ENCODE measurements around the gene HOXB2. TPM values are rescaled to one million over a fixed set of nuclear protein-coding genes. Genes with fewer than 3 reads are reported as not detected.
A peak's percentile ranks its signal among the peaks of the same experiment; 100 is the strongest.

The HOXB2 gene
- total and polyA plus RNA-seq, 3 experiments from 2014 or later = 12.8 to 18.3 (median 16.7) TPM

GRCh38 chr17:48551596-48552465 lies 6.9 kb upstream of the HOXB2 start:
- Histone ChIP-seq H3K4me1 (ENCODE audit: insufficient read depth, low read length) (peaks cover 17% of the 10 kb centered on the region), H3K27me3 (ENCODE audit: insufficient read depth, low read length, poor library complexity, severe bottlenecking) (no peaks in the 10 kb centered on the region), H3K36me3 (ENCODE audit: insufficient read depth, low read length) (no peaks in the 10 kb centered on the region), H3K27ac (ENCODE audit: low read depth, low read length) (no peak overlapping the region), H3K4me3 (ENCODE audit: low read length) (no peak overlapping the region), H3K9me3 (ENCODE audit: low read length) (no peaks in the 10 kb centered on the region)
- peak in 1 of 5 donors; percentile 33 for DNase-seq
- CTCF ChIA-PET = no interaction called here
- Mint-ChIP-seq H3K4me3 (no peak overlapping the region), H3K27me3 (peaks cover 7% of the 10 kb centered on the region in 2 donors), H3K9me3 (no peaks in the 10 kb centered on the region), H3K4me1 (peaks cover 9 to 31% (median 18%) of the 10 kb centered on the region in 3 donors), H3K36me3 (peaks cover 0 to 8% (median 5%) of the 10 kb centered on the region in 3 donors), H3K27ac (no peak overlapping the region)
- POLR2A ChIA-PET = no interaction called here

- no peaks in the 10 kb centered on the region for H3K36me3 ChIP-seq (ENCODE audit: insufficient read depth, low read length)
- DNase-seq = no peak
- Mint-ChIP-seq H3K36me3 (peaks cover 0 to 8% (median 5%) of the 10 kb centered on the region in 3 donors), H3K4me1 (peaks cover 9 to 36% (median 18%) of the 10 kb centered on the region in 3 donors), H3K27me3 (peaks cover 3 to 6% of the 10 kb centered on the region in 2 donors), H3K9me3 (no peaks in the 10 kb centered on the region), H3K4me3 (no peak overlapping the region), H3K27ac (no peak overlapping the region)
- H3K27me3 ChIP-seq (ENCODE audit: insufficient read depth, low read length, poor library complexity, severe bottlenecking) = no peaks in the 10 kb centered on the region
- ChIA-PET POLR2A (no interaction called here), CTCF (no interaction called here)
- H3K4me1 ChIP-seq (ENCODE audit: insufficient read depth, low read length) = peaks cover 22% of the 10 kb centered on the region
- no peaks in the 10 kb centered on the region for H3K9me3 ChIP-seq (ENCODE audit: low read length)
- H3K27ac ChIP-seq (ENCODE audit: low read depth, low read length) = no peak overlapping the region
- no peak overlapping the region for H3K4me3 ChIP-seq (ENCODE audit: low read length)
Observed at GRCh38 chr17:48551214-48551555, 6.3 kb upstream of the HOXB2 start.

GRCh38 chr17:48550502-48551213 lies 5.7 kb upstream of the HOXB2 start:
- H3K4me1 ChIP-seq (ENCODE audit: insufficient read depth, low read length) = peaks cover 24% of the 10 kb centered on the region
- no peak overlapping the region for H3K4me3 ChIP-seq (ENCODE audit: low read length)
- CTCF ChIA-PET = no interaction called here
- no peaks in the 10 kb centered on the region for H3K9me3 ChIP-seq (ENCODE audit: low read length)
- Mint-ChIP-seq H3K36me3 (peaks cover 0 to 8% (median 5%) of the 10 kb centered on the region in 3 donors), H3K4me1 (peaks cover 11 to 35% (median 18%) of the 10 kb centered on the region in 3 donors), H3K9me3 (no peaks in the 10 kb centered on the region), H3K27ac (no peak overlapping the region), H3K4me3 (no peak overlapping the region), H3K27me3 (peaks cover 3 to 5% of the 10 kb centered on the region in 2 donors)
- H3K27ac ChIP-seq (ENCODE audit: low read depth, low read length) = no peak overlapping the region
- H3K36me3 ChIP-seq (ENCODE audit: insufficient read depth, low read length) = no peaks in the 10 kb centered on the region
- H3K27me3 ChIP-seq (ENCODE audit: insufficient read depth, low read length, poor library complexity, severe bottlenecking) = no peaks in the 10 kb centered on the region
- DNase-seq = peak in 1 of 5 donors; percentile 36
- POLR2A ChIA-PET = no interaction called here

- Histone ChIP-seq H3K4me1 (ENCODE audit: insufficient read depth, low read length) (peaks cover 30% of the 10 kb centered on the region), H3K27me3 (ENCODE audit: insufficient read depth, low read length, poor library complexity, severe bottlenecking) (no peaks in the 10 kb centered on the region), H3K4me3 (ENCODE audit: low read length) (no peak overlapping the region), H3K9me3 (ENCODE audit: low read length) (no peaks in the 10 kb centered on the region), H3K36me3 (ENCODE audit: insufficient read depth, low read length) (no peaks in the 10 kb centered on the region), H3K27ac (ENCODE audit: low read depth, low read length) (no peak overlapping the region)
- H3K4me3 Mint-ChIP-seq = no peak overlapping the region
- peaks cover 12 to 36% (median 13%) of the 10 kb centered on the region in 3 donors for H3K4me1 Mint-ChIP-seq
- H3K9me3 Mint-ChIP-seq = no peaks in the 10 kb centered on the region
- peak in 1 of 5 donors; percentile 39 for DNase-seq
- POLR2A ChIA-PET = no interaction called here
- peaks cover 0 to 2% of the 10 kb centered on the region in 2 donors for H3K27me3 Mint-ChIP-seq
- CTCF ChIA-PET = no interaction called here
- peaks cover 0 to 8% (median 5%) of the 10 kb centered on the region in 3 donors for H3K36me3 Mint-ChIP-seq
- H3K27ac Mint-ChIP-seq = no peak overlapping the region
Observed at GRCh38 chr17:48549914-48550501, 5.1 kb upstream of the HOXB2 start.

- Histone ChIP-seq H3K36me3 (ENCODE audit: insufficient read depth, low read length) (no peaks in the 10 kb centered on the region), H3K4me1 (ENCODE audit: insufficient read depth, low read length) (peaks cover 32% of the 10 kb centered on the region), H3K27ac (ENCODE audit: low read depth, low read length) (peak overlapping the region; percentile 92), H3K4me3 (ENCODE audit: low read length) (no peak overlapping the region), H3K9me3 (ENCODE audit: low read length) (no peaks in the 10 kb centered on the region), H3K27me3 (ENCODE audit: insufficient read depth, low read length, poor library complexity, severe bottlenecking) (no peaks in the 10 kb centered on the region)
- H3K9me3 Mint-ChIP-seq = no peaks in the 10 kb centered on the region
- CTCF ChIA-PET = interaction anchor here (1.7 kb wide), 1 partner anchor 44 kb away, joined by 3 read pairs; no protein-coding TSS in a partner anchor
- H3K27me3 Mint-ChIP-seq = peaks cover 0 to 2% of the 10 kb centered on the region in 2 donors
- POLR2A ChIA-PET = interaction anchor here (0.9 kb wide), 1 partner anchor 12 kb away, joined by 3 read pairs; no protein-coding TSS in a partner anchor
- DNase-seq = no peak
- H3K27ac Mint-ChIP-seq = peak overlapping the region in 1 of 8 donors; percentile 36
- H3K36me3 Mint-ChIP-seq = peaks cover 0 to 8% (median 5%) of the 10 kb centered on the region in 3 donors
- peak overlapping the region in 1 of 7 donors; percentile 11 for H3K4me3 Mint-ChIP-seq
- H3K4me1 Mint-ChIP-seq = peaks cover 12 to 41% (median 13%) of the 10 kb centered on the region in 3 donors
Observed at GRCh38 chr17:48549281-48549630, 4.3 kb upstream of the HOXB2 start.

GRCh38 chr17:48548523-48549280 lies 3.8 kb upstream of the HOXB2 start:
- CTCF ChIA-PET = interaction anchor here (1.7 kb wide), 1 partner anchor 44 kb away, joined by 3 read pairs; no protein-coding TSS in a partner anchor
- DNase-seq = no peak
- H3K27ac Mint-ChIP-seq = peak overlapping the region in 6 of 8 donors; percentile 12 to 84 (median 66)
- POLR2A ChIA-PET = interaction anchor here (0.6 to 0.9 kb wide), 2 partner anchors 12 to 37 kb away, joined by 3 to 10 read pairs; no protein-coding TSS in a partner anchor
- H3K9me3 Mint-ChIP-seq = no peaks in the 10 kb centered on the region
- H3K27me3 Mint-ChIP-seq = peaks cover 3 to 5% of the 10 kb centered on the region in 2 donors
- H3K9me3 ChIP-seq (ENCODE audit: low read length) = no peaks in the 10 kb centered on the region
- peak overlapping the region; percentile 92 for H3K27ac ChIP-seq (ENCODE audit: low read depth, low read length)
- peaks cover 15 to 45% (median 18%) of the 10 kb centered on the region in 3 donors for H3K4me1 Mint-ChIP-seq
- no peaks in the 10 kb centered on the region for H3K27me3 ChIP-seq (ENCODE audit: insufficient read depth, low read length, poor library complexity, severe bottlenecking)
- no peaks in the 10 kb centered on the region for H3K36me3 ChIP-seq (ENCODE audit: insufficient read depth, low read length)
- peaks cover 0 to 12% (median 4%) of the 10 kb centered on the region in 3 donors for H3K36me3 Mint-ChIP-seq
- H3K4me1 ChIP-seq (ENCODE audit: insufficient read depth, low read length) = peaks cover 32% of the 10 kb centered on the region
- H3K4me3 ChIP-seq (ENCODE audit: low read length) = peak overlapping the region; percentile 26
- H3K4me3 Mint-ChIP-seq = peak overlapping the region in 5 of 7 donors; percentile 18 to 69 (median 62)

- ChIA-PET POLR2A (interaction anchor here (0.6 kb wide), 2 partner anchors 16 to 37 kb away, joined by 3 to 10 read pairs; no protein-coding TSS in a partner anchor), CTCF (interaction anchor here (1.5 to 1.7 kb wide), 3 partner anchors 12 to 45 kb away, joined by 3 to 5 read pairs (median 4); partner anchors contain the start of gene HOXB5)
- peak overlapping the region; percentile 92 for H3K27ac ChIP-seq (ENCODE audit: low read depth, low read length)
- H3K27me3 ChIP-seq (ENCODE audit: insufficient read depth, low read length, poor library complexity, severe bottlenecking) = peaks cover under 1% of the 10 kb centered on the region
- peaks cover 3 to 5% of the 10 kb centered on the region in 2 donors for H3K27me3 Mint-ChIP-seq
- peak overlapping the region; percentile 29 for H3K4me3 ChIP-seq (ENCODE audit: low read length)
- peaks cover 32% of the 10 kb centered on the region for H3K4me1 ChIP-seq (ENCODE audit: insufficient read depth, low read length)
- no peaks in the 10 kb centered on the region for H3K9me3 ChIP-seq (ENCODE audit: low read length)
- peak overlapping the region in 6 of 7 donors; percentile 26 to 69 (median 50) for H3K4me3 Mint-ChIP-seq
- peaks cover 0 to 16% (median 4%) of the 10 kb centered on the region in 3 donors for H3K36me3 Mint-ChIP-seq
- H3K9me3 Mint-ChIP-seq = no peaks in the 10 kb centered on the region
- H3K36me3 ChIP-seq (ENCODE audit: insufficient read depth, low read length) = no peaks in the 10 kb centered on the region
- peak overlapping the region in 7 of 8 donors; percentile 41 to 84 (median 58) for H3K27ac Mint-ChIP-seq
- peak in 1 of 5 donors; percentile 52 for DNase-seq
- H3K4me1 Mint-ChIP-seq = peaks cover 15 to 46% (median 18%) of the 10 kb centered on the region in 3 donors
Observed at GRCh38 chr17:48547808-48548522, 3.1 kb upstream of the HOXB2 start.
